ENCODE measurements around the gene PLEKHD1.

DNA sequence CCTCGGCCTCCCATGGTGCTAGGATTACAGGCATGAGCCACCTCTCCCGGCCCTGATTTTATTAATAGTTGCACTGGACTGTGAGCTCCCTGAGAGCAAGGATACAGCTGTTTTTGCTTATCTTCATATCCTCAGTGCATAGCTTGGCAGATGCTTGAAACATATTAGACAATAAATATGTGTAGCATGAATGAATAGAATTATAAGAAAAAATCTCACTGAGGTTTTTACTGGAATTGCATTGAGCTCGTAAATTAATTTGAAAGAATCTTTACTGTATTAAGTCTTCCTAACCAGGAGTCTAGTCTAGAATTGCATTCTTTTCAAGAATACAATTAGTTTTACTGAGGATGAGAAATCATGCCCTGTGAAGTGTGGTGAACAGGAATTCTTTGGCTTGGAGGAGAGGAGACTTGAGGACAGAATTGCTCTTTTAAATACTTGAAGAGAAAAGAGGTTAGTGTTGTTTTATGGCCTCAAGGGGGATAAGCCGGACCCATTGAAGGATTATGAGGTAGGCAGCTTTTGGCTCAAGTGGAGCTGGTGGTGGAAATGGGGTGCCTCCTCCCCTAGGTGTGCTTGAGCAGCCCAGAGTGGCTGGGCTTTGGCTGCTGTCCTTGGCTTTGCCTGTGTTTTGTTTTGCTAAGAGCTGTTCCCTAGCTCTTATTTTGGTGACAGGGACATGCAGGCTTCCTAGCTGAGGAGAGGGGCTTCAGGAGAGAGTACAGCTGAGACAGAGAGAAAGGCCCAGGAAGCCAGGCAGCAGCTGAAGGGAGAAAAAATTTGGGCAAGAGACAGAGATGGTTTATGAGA lies 34.0 kb downstream of the PLEKHD1 start:
- TF ChIP-seq POLR2A (IDR thresholded peaks at IDR 0.05), result no peak
- TF ChIP-seq, protein P1, sequence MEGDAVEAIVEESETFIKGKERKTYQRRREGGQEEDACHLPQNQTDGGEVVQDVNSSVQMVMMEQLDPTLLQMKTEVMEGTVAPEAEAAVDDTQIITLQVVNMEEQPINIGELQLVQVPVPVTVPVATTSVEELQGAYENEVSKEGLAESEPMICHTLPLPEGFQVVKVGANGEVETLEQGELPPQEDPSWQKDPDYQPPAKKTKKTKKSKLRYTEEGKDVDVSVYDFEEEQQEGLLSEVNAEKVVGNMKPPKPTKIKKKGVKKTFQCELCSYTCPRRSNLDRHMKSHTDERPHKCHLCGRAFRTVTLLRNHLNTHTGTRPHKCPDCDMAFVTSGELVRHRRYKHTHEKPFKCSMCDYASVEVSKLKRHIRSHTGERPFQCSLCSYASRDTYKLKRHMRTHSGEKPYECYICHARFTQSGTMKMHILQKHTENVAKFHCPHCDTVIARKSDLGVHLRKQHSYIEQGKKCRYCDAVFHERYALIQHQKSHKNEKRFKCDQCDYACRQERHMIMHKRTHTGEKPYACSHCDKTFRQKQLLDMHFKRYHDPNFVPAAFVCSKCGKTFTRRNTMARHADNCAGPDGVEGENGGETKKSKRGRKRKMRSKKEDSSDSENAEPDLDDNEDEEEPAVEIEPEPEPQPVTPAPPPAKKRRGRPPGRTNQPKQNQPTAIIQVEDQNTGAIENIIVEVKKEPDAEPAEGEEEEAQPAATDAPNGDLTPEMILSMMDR (IDR thresholded peaks at IDR 0.05), result no peak

Data from esophagus squamous epithelium (tissue), 4 donors.